Measurements from ENCODE around the gene TTC28.

The TTC28 gene

GRCh38 chr22:28021998-28022660 is 657.5 kb downstream of the TTC28 start:
- Histone ChIP-seq H3K27me3 (ENCODE audit: insufficient read depth, low read length, poor library complexity, severe bottlenecking) (no peaks in the 10 kb centered on the region), H3K9me2 (replicated peaks; ENCODE audit: low read depth, low read length) (no peaks in the 10 kb centered on the region), H3K4me3 (ENCODE audit: low read length, poor library complexity, severe bottlenecking) (no peak overlapping the region), H3F3A (ENCODE audit: low read depth) (no peaks in the 10 kb centered on the region), H3K79me2 (ENCODE audit: insufficient read depth, low read length) (no peaks in the 10 kb centered on the region), H3K4me1 (ENCODE audit: insufficient read depth, low read length, poor library complexity, severe bottlenecking) (peaks cover 16% of the 10 kb centered on the region), H2AFZ (ENCODE audit: low read length) (no peak overlapping the region), H3K4me2 (ENCODE audit: low read depth, low read length, poor library complexity, severe bottlenecking) (no peak overlapping the region), H3K9me3 (ENCODE audit: insufficient read depth, low read depth, low read length) (no peaks in the 10 kb centered on the region), H4K20me1 (ENCODE audit: insufficient read depth, low read length, poor library complexity, severe bottlenecking) (peaks cover 4% of the 10 kb centered on the region), H3K36me3 (ENCODE audit: insufficient read depth, low read length) (peaks cover 57% of the 10 kb centered on the region; the same call in 1 of the 2 replicates), H3K9ac (ENCODE audit: low read depth, low read length, poor library complexity, severe bottlenecking) (no peak overlapping the region)
- TF ChIP-seq CTCF (conservative IDR thresholded peaks at IDR 0.05; ENCODE audit: low read length) = no peak
- no peak for TF ChIP-seq EZH2phosphoT487 (IDR thresholded peaks at IDR 0.05; ENCODE audit: borderline replicate concordance)

GRCh38 chr22:28021116-28021997 is 658.3 kb downstream of the TTC28 start:
- Histone ChIP-seq H3K79me2 (ENCODE audit: insufficient read depth, low read length) (no peaks in the 10 kb centered on the region), H3K9ac (ENCODE audit: low read depth, low read length, poor library complexity, severe bottlenecking) (no peak overlapping the region), H3K4me1 (ENCODE audit: insufficient read depth, low read length, poor library complexity, severe bottlenecking) (peaks cover 16% of the 10 kb centered on the region), H3F3A (ENCODE audit: low read depth) (no peaks in the 10 kb centered on the region), H3K9me2 (replicated peaks; ENCODE audit: low read depth, low read length) (no peaks in the 10 kb centered on the region), H3K9me3 (ENCODE audit: insufficient read depth, low read depth, low read length) (no peaks in the 10 kb centered on the region), H2AFZ (ENCODE audit: low read length) (no peak overlapping the region), H3K4me3 (ENCODE audit: low read length, poor library complexity, severe bottlenecking) (no peak overlapping the region), H3K27me3 (ENCODE audit: insufficient read depth, low read length, poor library complexity, severe bottlenecking) (no peaks in the 10 kb centered on the region), H4K20me1 (ENCODE audit: insufficient read depth, low read length, poor library complexity, severe bottlenecking) (peaks cover 4% of the 10 kb centered on the region), H3K4me2 (ENCODE audit: low read depth, low read length, poor library complexity, severe bottlenecking) (no peak overlapping the region), H3K36me3 (ENCODE audit: insufficient read depth, low read length) (peaks cover 50% of the 10 kb centered on the region; the same call in 1 of the 2 replicates)
- TF ChIP-seq EZH2phosphoT487 (IDR thresholded peaks at IDR 0.05; ENCODE audit: borderline replicate concordance) = no peak
- TF ChIP-seq CTCF (conservative IDR thresholded peaks at IDR 0.05; ENCODE audit: low read length) = no peak

- Histone ChIP-seq H3K27me3 (ENCODE audit: insufficient read depth, low read length, poor library complexity, severe bottlenecking) (no peaks in the 10 kb centered on the region), H3K9ac (ENCODE audit: low read depth, low read length, poor library complexity, severe bottlenecking) (no peak overlapping the region), H3K9me3 (ENCODE audit: insufficient read depth, low read depth, low read length) (no peaks in the 10 kb centered on the region), H3K4me3 (ENCODE audit: low read length, poor library complexity, severe bottlenecking) (no peak overlapping the region), H3K79me2 (ENCODE audit: insufficient read depth, low read length) (no peaks in the 10 kb centered on the region), H3K9me2 (replicated peaks; ENCODE audit: low read depth, low read length) (no peaks in the 10 kb centered on the region), H2AFZ (ENCODE audit: low read length) (no peak overlapping the region), H3K4me1 (ENCODE audit: insufficient read depth, low read length, poor library complexity, severe bottlenecking) (peaks cover 16% of the 10 kb centered on the region), H4K20me1 (ENCODE audit: insufficient read depth, low read length, poor library complexity, severe bottlenecking) (peaks cover 4% of the 10 kb centered on the region), H3K4me2 (ENCODE audit: low read depth, low read length, poor library complexity, severe bottlenecking) (peak overlapping the region; percentile 55), H3K36me3 (ENCODE audit: insufficient read depth, low read length) (peaks cover 39% of the 10 kb centered on the region; the same call in 1 of the 2 replicates), H3F3A (ENCODE audit: low read depth) (no peaks in the 10 kb centered on the region)
- TF ChIP-seq EZH2phosphoT487 (IDR thresholded peaks at IDR 0.05; ENCODE audit: borderline replicate concordance) = no peak
- peak; percentile 99 for TF ChIP-seq CTCF (conservative IDR thresholded peaks at IDR 0.05; ENCODE audit: low read length)
These were observed 659.5 kb downstream of the TTC28 start for GRCh38 chr22:28019881-28020861.

Measured in Loucy (cell line).